ENCODE results near the gene THBS4. TPM values are rescaled to one million over a fixed set of nuclear protein-coding genes. Genes with fewer than 3 reads are reported as not detected.

The THBS4 gene
- total and polyA plus RNA-seq, 3 experiments from 2014 or later: 0.55 to 0.98 TPM; not detected in 1

DNA sequence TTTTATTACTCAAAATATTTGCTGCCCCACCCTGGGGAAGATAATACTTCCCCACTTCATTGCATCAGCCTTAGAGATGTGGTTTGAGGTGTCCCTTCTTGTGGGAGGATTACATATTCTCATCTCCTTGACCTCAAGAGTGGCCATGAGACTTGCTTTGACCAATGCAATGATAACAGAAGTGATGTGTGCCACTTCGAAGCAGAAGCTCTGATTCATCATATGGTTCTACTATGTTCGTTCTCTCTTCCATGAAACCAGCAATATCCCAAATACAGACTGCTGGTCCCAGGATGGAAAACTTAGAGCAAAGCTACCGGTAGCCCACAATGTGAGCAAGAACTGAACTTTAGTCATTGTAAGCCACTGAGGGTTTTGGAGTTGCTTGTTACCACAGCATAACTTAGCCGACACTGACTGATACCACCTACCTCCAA is 92.0 kb downstream of the THBS4 start:
- peaks cover 39 to 73% (median 50%) of the 10 kb centered on the region in 3 donors for H3K4me1 Mint-ChIP-seq
- peaks cover 0 to 2% of the 10 kb centered on the region in 2 donors for H3K27me3 Mint-ChIP-seq
- Histone ChIP-seq H3K27ac (ENCODE audit: low read depth, low read length) (no peak overlapping the region), H3K4me1 (ENCODE audit: insufficient read depth, low read length) (peaks cover 29% of the 10 kb centered on the region), H3K9me3 (ENCODE audit: low read length) (no peaks in the 10 kb centered on the region), H3K27me3 (ENCODE audit: insufficient read depth, low read length, poor library complexity, severe bottlenecking) (no peaks in the 10 kb centered on the region), H3K4me3 (ENCODE audit: low read length) (no peak overlapping the region), H3K36me3 (ENCODE audit: insufficient read depth, low read length) (no peaks in the 10 kb centered on the region)
- H3K36me3 Mint-ChIP-seq: peaks cover 7 to 30% (median 11%) of the 10 kb centered on the region in 3 donors
- ChIA-PET CTCF (interaction anchor here (2.0 kb wide), 1 partner anchor 36 kb away, joined by 7 read pairs; no protein-coding TSS in a partner anchor), POLR2A (no interaction called here)
- DNase-seq: no peak
- no peak overlapping the region for H3K4me3 Mint-ChIP-seq
- peak overlapping the region in 1 of 8 donors; percentile 31 for H3K27ac Mint-ChIP-seq
- H3K9me3 Mint-ChIP-seq: no peaks in the 10 kb centered on the region

DNA sequence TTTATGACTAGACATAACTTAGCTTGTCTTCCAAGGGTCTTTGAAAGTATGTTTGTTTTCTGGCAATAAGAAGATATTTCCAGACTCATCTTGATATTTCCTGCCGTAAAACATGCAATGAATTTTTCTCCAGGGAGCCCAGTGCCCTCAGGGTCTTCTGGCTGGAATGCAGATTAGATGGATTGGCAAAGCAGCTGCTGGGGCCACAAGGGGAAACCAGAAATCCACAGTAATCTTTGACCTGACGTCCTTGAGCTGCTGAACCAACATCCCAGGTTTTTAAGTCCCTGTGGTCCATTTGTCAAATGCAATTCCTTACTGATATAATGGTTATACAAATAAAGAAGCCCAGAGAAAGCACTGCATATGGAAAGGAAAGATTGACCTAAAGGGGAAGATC is 93.0 kb downstream of the THBS4 start:
- ChIA-PET POLR2A (no interaction called here), CTCF (no interaction called here)
- Mint-ChIP-seq H3K27me3 (peaks cover 0 to 2% of the 10 kb centered on the region in 2 donors), H3K4me1 (peaks cover 45 to 78% (median 55%) of the 10 kb centered on the region in 3 donors), H3K27ac (peak overlapping the region in 3 of 8 donors; percentile 6 to 75 (median 25)), H3K4me3 (no peak overlapping the region), H3K36me3 (peaks cover 6 to 30% (median 11%) of the 10 kb centered on the region in 3 donors), H3K9me3 (no peaks in the 10 kb centered on the region)
- H3K27ac ChIP-seq (ENCODE audit: low read depth, low read length): no peak overlapping the region
- H3K4me3 ChIP-seq (ENCODE audit: low read length): no peak overlapping the region
- DNase-seq: no peak
- peaks cover 39% of the 10 kb centered on the region for H3K4me1 ChIP-seq (ENCODE audit: insufficient read depth, low read length)
- H3K9me3 ChIP-seq (ENCODE audit: low read length): no peaks in the 10 kb centered on the region
- H3K36me3 ChIP-seq (ENCODE audit: insufficient read depth, low read length): no peaks in the 10 kb centered on the region
- no peaks in the 10 kb centered on the region for H3K27me3 ChIP-seq (ENCODE audit: insufficient read depth, low read length, poor library complexity, severe bottlenecking)

DNA sequence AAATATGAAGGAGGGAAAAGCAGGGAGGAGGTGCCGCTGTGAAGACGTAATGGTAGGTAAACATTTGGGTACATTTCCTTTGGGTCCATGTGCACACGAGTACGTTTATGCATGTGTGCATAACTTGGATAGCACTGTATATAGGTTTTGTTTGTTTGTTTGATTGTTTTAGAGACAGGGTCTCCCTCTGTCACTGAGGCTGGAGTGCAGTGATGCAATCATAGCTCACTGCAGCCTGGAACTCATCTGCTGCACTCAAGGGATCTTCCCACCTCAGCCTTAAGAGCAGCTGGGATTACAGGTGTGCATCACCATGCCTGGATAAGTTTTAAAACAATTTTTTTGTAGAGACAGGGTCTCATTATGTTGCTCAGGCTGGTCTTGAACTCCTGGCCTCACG is 94.0 kb downstream of the THBS4 start:
- POLR2A ChIA-PET: interaction anchor here (0.6 kb wide), 1 partner anchor 46 kb away, joined by 5 read pairs; no protein-coding TSS in a partner anchor
- Mint-ChIP-seq H3K27ac (peak overlapping the region in 4 of 8 donors; percentile 19 to 68 (median 42)), H3K4me1 (peaks cover 49 to 79% (median 58%) of the 10 kb centered on the region in 3 donors), H3K27me3 (peaks cover 0 to 2% of the 10 kb centered on the region in 2 donors), H3K9me3 (no peaks in the 10 kb centered on the region), H3K36me3 (peaks cover 6 to 28% (median 9%) of the 10 kb centered on the region in 3 donors), H3K4me3 (no peak overlapping the region)
- H3K27ac ChIP-seq (ENCODE audit: low read depth, low read length): no peak overlapping the region
- DNase-seq: no peak
- H3K4me3 ChIP-seq (ENCODE audit: low read length): no peak overlapping the region
- peaks cover 48% of the 10 kb centered on the region for H3K4me1 ChIP-seq (ENCODE audit: insufficient read depth, low read length)
- no peaks in the 10 kb centered on the region for H3K27me3 ChIP-seq (ENCODE audit: insufficient read depth, low read length, poor library complexity, severe bottlenecking)
- CTCF ChIA-PET: no interaction called here
- H3K9me3 ChIP-seq (ENCODE audit: low read length): no peaks in the 10 kb centered on the region
- no peaks in the 10 kb centered on the region for H3K36me3 ChIP-seq (ENCODE audit: insufficient read depth, low read length)

Other genes starting within 250 kb of the THBS4 start
- 10 to 100 TPM; 22.7 to 22.8 TPM for gene MTX3, start 44.1 kb upstream of the THBS4 start, total RNA-seq
- 1.3 TPM for gene MTX3, start 44.1 kb upstream of the THBS4 start, polyA plus RNA-seq
- gene SERINC5, start 220.7 kb downstream of the THBS4 start, total RNA-seq: 10 to 100 TPM; 32.9 to 33.3 TPM
- 13.7 TPM for gene SERINC5, start 220.7 kb downstream of the THBS4 start, polyA plus RNA-seq

Data from CD8-positive, alpha-beta memory T cell (primary cell).